OCI-LY1 (cell line): ENCODE measurements around the gene USP10.

Experiments used
- H2AFZ ChIP-seq: fragments of 200-600 bp; sonication (generic), shearing (Covaris generic); 2 replicates; pipeline ENCODE4 v1.6.0; 2014; ENCODE audit warnings: antibody characterized with exemption, mild to moderate bottlenecking, low read length
- H3F3A ChIP-seq: fragments of 200-600 bp; sonication (generic), shearing (Covaris generic); 2 replicates; pipeline ENCODE4 v1.6.0; 2014; ENCODE audit warnings: mild to moderate bottlenecking, antibody characterized with exemption, low read length, moderate library complexity; ENCODE audit not compliant: insufficient read depth
- H3K27ac ChIP-seq: fragments of 200-600 bp; sonication (generic); 2 replicates; pipeline ENCODE4 v1.5.1; 2014; ENCODE audit warnings: low read length, mixed run types, mild to moderate bottlenecking, low read depth; ENCODE audit not compliant: poor library complexity, severe bottlenecking
- H3K27me3 ChIP-seq: fragments of 200-600 bp; sonication (generic); 2 replicates; pipeline ENCODE4 v1.6.0; 2014; ENCODE audit warnings: antibody characterized with exemption, mild to moderate bottlenecking, low read length, moderate library complexity; ENCODE audit not compliant: insufficient read depth
- H3K36me3 ChIP-seq: fragments of 200-600 bp; sonication (generic); 2 replicates; pipeline ENCODE4 v1.6.1; 2014; ENCODE audit warnings: mild to moderate bottlenecking, antibody characterized with exemption, low read length, moderate library complexity, mixed read lengths; ENCODE audit not compliant: insufficient read depth
- H3K4me1 ChIP-seq: fragments of 200-600 bp; sonication (generic); 2 replicates; pipeline ENCODE4 v1.5.1; 2014; ENCODE audit warnings: mild to moderate bottlenecking, low read length, moderate library complexity; ENCODE audit not compliant: insufficient read depth, severe bottlenecking
- H3K4me2 ChIP-seq: fragments of 200-600 bp; sonication (generic), shearing (Covaris generic); 2 replicates; pipeline ENCODE4 v1.6.1; 2014; ENCODE audit warnings: low read length
- H3K4me3 ChIP-seq: fragments of 200-600 bp; sonication (generic); 2 replicates; pipeline ENCODE4 v1.5.1; 2014; ENCODE audit warnings: low read length, low read depth, mild to moderate bottlenecking, mixed read lengths; ENCODE audit not compliant: poor library complexity, severe bottlenecking
- H3K79me2 ChIP-seq: fragments of 200-600 bp; shearing (Covaris generic); 2 replicates; pipeline ENCODE4 v1.6.1; 2016; ENCODE audit warnings: mixed run types, low read length, mixed read lengths; ENCODE audit not compliant: insufficient read depth
- H3K9ac ChIP-seq: fragments of 200-600 bp; sonication (generic), shearing (Covaris generic); 2 replicates; pipeline ENCODE4 v1.6.1; 2014; ENCODE audit warnings: mild to moderate bottlenecking, low read length, mixed read lengths
- H3K9me2 ChIP-seq: fragments of 200-600 bp; sonication (generic), shearing (Covaris generic); 2 replicates; pipeline ENCODE4 v1.6.1; 2014; ENCODE audit warnings: low read depth, mild to moderate bottlenecking, low read length, mixed read lengths
- H3K9me3 ChIP-seq: fragments of 200-600 bp; shearing (Covaris generic); 2 replicates; pipeline ENCODE4 v1.6.1; 2014; ENCODE audit warnings: low read length, mixed read lengths
- H4K20me1 ChIP-seq: fragments of 200-600 bp; sonication (generic), shearing (Covaris generic); 2 replicates; pipeline ENCODE4 v1.6.0; 2016; ENCODE audit warnings: mild to moderate bottlenecking, low read length; ENCODE audit not compliant: insufficient read depth
- CTCF ChIP-seq: fragments of 200-600 bp; sonication (generic), shearing (Covaris generic); IDR thresholded peaks from 2 replicates; pipeline ENCODE4 v1.5.1; 2017; ENCODE audit warnings: mild to moderate bottlenecking, antibody characterized with exemption, low read length, moderate library complexity, mixed read lengths
- EZH2 ChIP-seq: fragments of 200-600 bp; sonication (generic), shearing (Covaris generic); IDR thresholded peaks from 2 replicates; pipeline ENCODE4 v1.8.0; 2017; ENCODE audit warnings: borderline replicate concordance, mixed run types, mild to moderate bottlenecking, antibody characterized with exemption, low read length, moderate library complexity, mixed read lengths

USP10 gene

GRCh38 chr16:84791088-84791487 lies 91.3 kb downstream of the USP10 start:
- Histone ChIP-seq H3K79me2 (no peaks in the 10 kb centered on the region), H3K4me2 (no peak overlapping the region)

GRCh38 chr16:84791501-84791900 lies 91.7 kb downstream of the USP10 start:
- no peak overlapping the region for H3K9ac ChIP-seq
- H3K4me1 ChIP-seq: no peaks in the 10 kb centered on the region
- H3K9me3 ChIP-seq: no peaks in the 10 kb centered on the region
- H3K79me2 ChIP-seq: no peaks in the 10 kb centered on the region
- no peaks in the 10 kb centered on the region for H4K20me1 ChIP-seq
- H3K4me2 ChIP-seq: no peak overlapping the region
- no peaks in the 10 kb centered on the region for H3F3A ChIP-seq
- no peak overlapping the region for H3K4me3 ChIP-seq
- H3K36me3 ChIP-seq: no peaks in the 10 kb centered on the region
- TF ChIP-seq EZH2: no peak
- TF ChIP-seq CTCF: no peak
- H3K9me2 ChIP-seq: no peaks in the 10 kb centered on the region
- no peak overlapping the region for H3K27ac ChIP-seq
- H3K27me3 ChIP-seq: no peaks in the 10 kb centered on the region
- H2AFZ ChIP-seq: no peak overlapping the region

More at GRCh38 chr16:84791088-84791487, 91.3 kb downstream of the USP10 start:
- no peaks in the 10 kb centered on the region for H3K36me3 ChIP-seq
- H3F3A ChIP-seq: no peaks in the 10 kb centered on the region
- no peak overlapping the region for H3K27ac ChIP-seq
- no peaks in the 10 kb centered on the region for H3K4me1 ChIP-seq
- H3K4me3 ChIP-seq: no peak overlapping the region
- H4K20me1 ChIP-seq: no peaks in the 10 kb centered on the region
- no peak overlapping the region for H3K9ac ChIP-seq
- no peak overlapping the region for H2AFZ ChIP-seq
- H3K9me3 ChIP-seq: no peaks in the 10 kb centered on the region
- H3K27me3 ChIP-seq: no peaks in the 10 kb centered on the region
- TF ChIP-seq EZH2 (no peak), CTCF (no peak)
- H3K9me2 ChIP-seq: no peaks in the 10 kb centered on the region

- TF ChIP-seq EZH2 (no peak), CTCF (no peak)
These were observed 94.4 kb downstream of the USP10 start for GRCh38 chr16:84794186-84794585.

More at GRCh38 chr16:84794186-84794585, 94.4 kb downstream of the USP10 start:
- Histone ChIP-seq H3K36me3 (no peaks in the 10 kb centered on the region; the same call in 1 of the 2 replicates), H3K27ac (no peak overlapping the region), H4K20me1 (no peaks in the 10 kb centered on the region), H3K4me3 (no peak overlapping the region), H3K4me1 (no peaks in the 10 kb centered on the region), H3F3A (no peaks in the 10 kb centered on the region; the same call in 1 of the 2 replicates), H3K4me2 (no peak overlapping the region), H3K9me2 (no peaks in the 10 kb centered on the region), H3K27me3 (no peaks in the 10 kb centered on the region), H3K9ac (no peak overlapping the region), H2AFZ (no peak overlapping the region), H3K9me3 (no peaks in the 10 kb centered on the region), H3K79me2 (no peaks in the 10 kb centered on the region)
